ENCODE results near the gene KASH5.

Gene KASH5

DNA sequence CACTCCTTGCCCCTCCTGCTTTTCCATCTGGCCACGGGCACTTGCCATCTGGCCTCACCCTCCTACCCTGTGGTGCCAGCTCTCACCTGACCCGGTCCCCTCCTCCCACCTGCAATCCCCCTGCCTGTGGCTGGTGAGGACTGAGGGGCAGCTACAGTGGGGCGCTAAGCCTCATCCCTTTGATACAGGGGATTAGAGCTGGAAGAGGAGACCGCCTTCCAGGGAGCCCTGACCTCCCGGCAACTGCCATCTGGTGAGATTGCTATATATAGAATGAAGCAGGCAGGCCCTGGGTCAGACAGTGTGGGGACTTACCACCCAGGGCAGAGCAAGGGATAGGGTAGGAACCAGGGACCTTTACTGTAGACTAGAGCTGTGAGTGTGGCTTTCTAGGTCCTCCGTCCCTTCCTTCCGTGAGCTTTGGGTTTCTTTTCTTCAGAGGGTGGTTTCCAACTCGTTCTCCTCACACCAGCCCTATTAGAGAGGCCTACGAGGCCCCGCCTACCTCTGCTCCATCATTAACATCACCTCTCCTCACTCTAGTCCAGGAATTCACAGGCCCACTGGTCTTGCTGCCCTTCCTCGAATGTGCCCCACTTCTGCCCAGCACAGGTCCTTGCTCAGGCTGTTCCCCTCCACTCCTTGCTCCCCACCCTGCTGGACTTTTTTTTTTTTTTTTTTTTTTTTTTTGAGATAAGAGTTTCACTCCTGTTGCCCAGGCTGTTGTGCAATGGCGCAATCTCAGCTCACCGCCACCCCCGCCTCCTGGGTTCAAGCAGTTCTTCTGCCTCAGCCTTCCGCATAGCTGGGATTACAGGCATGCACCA lies 7.7 kb downstream of the KASH5 start:
- no peak for DNase-seq (ENCODE audit: extremely low read depth in 1 of 2, low read depth in 1 of 2)

DNA sequence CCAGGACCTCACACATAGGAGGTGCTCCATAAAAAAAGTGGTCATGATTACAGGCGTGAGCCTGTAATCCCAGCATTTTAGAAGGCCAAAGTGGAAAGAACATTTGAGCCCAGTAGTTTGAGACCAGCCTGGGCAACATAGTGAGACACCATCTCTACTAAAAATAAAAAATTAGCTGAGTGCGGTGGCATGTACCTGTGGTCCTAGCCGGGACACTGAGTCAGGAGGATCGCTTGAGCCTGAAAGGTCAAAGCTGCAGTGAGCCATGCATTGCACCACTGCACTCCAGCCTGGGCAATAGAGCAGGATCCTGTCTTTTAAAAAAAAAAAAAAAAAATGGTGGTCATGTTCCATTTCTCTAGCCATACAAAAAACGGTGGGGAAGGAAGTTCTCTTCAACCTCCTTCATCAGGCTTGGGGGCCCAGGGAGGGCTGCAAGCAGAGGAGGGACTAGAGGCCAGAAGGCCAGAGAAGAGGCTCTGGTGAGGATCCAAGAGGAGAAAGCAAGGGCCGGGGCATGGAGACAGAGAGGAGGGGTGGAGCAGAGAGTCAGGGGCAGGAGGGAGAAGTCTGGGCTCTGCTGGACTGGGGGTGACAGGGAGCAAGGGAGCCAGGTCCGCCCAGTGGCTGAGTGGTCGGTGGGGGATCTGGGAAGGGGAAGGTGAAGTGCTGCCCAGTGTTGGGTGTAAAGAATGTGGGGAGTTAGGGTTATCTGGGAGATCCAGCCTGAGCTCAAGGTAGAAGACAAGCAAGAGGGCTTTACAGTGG lies 8.9 kb downstream of the KASH5 start:
- no peak for DNase-seq (ENCODE audit: extremely low read depth in 1 of 2, low read depth in 1 of 2)

DNA sequence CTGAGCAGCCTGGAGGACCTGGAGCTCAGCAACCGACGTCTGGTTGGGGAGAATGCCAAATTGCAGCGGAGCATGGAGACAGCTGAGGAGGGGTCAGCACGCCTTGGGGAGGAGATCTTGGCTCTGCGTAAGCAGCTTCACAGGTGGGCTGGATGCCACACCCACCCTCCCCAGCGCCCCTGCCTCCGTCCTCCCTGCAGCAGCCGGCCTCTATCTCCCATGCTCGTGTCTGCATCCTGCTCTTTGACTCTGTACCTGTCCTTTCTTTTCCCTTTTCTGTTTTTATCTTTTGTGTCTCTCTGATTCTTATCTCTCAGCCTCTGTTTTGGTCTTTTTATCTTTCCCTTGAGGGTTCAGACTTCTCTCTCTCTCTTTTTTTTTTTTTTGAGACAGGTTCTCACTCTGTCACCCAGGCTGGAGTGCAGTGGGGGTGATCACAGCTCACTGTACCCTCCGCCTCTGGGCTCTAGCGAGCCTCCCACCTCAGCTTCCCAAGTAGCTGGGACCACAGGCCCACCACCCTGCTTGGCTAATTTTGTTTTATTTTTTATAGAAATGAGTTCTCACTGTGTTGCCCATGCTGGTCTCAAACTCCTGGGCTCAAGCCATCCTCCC lies 10.1 kb downstream of the KASH5 start:
- no peak for DNase-seq (ENCODE audit: extremely low read depth in 1 of 2, low read depth in 1 of 2)

DNA sequence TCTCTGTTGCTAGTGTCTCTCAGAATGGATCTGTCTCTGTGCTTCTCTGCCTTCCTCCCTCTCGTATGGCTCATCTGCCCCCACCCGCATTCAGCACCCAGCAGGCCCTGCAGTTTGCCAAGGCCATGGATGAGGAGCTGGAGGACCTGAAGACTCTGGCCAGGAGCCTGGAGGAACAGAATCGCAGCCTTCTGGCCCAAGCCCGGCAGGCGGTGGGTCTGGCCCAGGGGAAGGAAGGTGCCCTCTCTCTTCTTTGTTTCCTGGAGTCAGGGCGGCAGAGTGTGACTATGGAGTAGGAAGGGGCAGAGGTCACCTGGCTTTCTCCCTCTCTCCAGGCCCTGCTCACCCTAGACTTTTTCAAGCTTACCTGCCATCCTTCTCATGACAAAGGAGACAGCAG lies 10.9 kb downstream of the KASH5 start:
- no peak for DNase-seq (ENCODE audit: extremely low read depth in 1 of 2, low read depth in 1 of 2)

DNA sequence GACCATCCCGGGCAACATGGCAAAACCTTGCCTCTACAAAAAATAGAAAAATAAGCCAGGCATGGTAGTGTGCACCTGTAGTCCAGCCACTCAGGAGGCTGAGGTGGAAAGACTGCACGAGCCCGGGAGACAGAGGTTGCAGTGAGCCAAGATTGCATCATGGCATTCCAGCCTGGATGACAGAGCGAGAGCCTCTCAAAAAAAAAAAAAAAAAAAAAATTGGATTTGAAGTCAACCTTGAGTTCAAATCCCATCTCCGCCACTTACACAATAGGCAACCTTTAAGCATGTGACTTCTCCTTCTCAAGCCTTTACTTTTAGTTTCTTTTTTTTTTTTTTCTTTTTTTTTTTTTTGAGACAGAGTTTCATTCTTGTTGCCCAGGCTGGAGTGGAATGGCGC lies 12.0 kb downstream of the KASH5 start:
- no peak for DNase-seq (ENCODE audit: extremely low read depth in 1 of 2, low read depth in 1 of 2)

DNA sequence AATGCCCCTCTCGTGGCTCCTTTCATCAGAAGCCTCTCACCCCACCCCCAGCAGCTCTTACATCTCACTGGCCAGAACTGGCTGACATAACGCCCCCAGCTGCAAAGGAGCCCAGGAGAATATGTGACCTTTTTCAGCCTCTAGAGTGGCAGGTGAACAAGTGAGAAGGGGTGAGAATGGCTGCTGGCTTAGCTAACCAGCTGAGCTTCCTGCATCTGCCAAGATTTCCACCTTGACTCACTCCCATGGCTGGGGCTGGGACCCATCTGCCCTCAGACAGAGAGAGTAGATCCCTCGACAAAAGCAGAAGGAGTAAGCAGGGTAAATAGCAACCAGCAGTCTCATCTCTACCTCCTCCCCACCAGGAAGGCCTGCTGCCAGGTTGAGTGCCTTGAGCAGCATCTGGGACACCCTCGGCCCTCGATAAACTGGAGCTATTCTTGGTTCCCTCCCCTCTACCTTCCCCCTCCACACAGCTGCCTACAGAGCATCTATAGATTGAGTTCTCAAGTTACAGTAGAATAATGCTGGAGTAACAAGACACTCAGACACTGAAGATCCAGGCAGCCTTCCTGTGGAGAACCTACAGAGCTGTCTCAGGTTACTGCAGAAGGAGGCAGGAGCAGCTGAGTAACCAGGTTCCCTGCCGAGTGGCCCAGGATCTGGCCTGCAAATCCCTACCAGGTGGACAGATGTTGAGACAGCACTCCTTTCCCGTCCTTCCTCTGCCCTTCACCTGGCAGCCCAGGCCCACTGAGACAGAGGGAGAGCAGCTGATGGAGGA lies 15.5 kb downstream of the KASH5 start:
- DNase-seq (ENCODE audit: extremely low read depth in 1 of 2, low read depth in 1 of 2), result no peak

DNA sequence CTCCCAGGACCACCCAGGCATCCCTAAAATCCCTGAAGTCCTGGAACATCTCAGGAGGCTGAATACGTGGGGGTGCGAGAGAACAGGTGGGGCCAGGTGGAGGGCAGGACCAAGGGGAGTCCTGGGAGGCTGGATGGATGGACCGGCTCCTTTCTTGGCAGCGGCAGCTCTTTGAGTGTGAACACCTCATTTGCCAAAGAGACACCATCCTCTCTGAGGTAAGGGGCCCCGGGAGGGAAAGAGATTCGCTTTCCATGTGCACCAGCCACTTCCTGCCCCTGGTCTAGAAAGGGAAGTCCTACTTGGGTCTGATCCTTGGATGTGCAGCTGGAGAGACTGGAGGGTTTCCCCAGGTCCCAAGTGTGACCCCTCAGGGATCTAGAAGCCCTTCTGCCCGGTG lies 19.0 kb downstream of the KASH5 start:
- no peak for DNase-seq (ENCODE audit: extremely low read depth in 1 of 2, low read depth in 1 of 2)

DNA sequence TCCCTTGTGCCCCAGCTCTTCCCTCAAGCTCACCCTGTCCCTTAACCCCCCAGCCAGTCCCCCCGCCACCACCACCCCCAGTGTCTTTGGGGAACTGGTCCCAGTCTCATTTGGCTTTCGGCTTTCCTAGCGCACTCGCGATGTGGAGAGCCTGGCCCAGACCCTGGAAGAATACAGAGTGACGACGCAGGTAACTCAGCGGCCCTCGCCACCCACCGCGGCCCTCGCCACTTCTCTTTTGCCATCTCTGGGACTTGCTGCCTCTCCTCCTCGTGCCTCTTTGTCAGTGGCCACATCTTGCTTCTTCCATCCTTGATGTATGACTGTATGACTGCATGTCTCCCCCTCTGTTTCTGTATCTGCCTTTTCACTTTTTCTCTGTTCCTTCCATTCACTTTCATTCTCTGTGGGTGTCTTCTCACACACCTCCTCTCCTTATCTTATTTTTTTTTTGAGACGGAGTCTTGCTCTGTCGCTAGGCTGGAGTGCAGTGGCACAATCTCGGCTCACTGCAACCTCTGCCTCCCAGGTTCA lies 19.5 kb downstream of the KASH5 start:
- DNase-seq (ENCODE audit: extremely low read depth in 1 of 2, low read depth in 1 of 2), result no peak

DNA sequence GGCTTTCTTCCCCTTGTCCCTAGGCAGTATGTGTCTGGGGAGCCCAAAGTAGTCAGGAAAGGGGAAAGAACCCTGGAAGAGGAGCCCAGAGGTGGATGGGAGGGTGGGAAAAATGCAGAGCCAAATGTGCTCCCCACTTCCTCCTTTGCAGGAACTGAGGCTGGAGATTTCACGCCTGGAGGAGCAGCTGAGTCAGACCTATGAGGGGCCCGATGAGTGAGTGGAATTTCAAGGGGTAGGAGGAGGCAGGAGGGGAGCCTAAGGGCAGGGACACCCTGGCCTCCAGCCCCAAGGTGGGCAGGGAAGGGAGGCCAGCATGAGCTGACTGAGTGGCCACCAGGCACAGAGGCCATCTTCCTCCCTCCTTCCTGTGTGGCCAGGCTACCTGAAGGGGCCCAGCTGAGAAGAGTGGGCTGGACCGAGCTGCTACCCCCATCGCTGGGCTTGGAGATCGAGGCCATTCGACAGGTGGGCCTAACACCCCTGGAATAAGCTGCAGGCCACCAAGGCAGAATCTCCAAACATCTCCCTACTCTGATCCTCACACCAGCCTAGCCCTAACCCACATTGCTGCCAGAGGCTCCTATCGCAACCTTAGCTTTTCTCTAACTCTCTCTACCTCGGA lies 20.9 kb downstream of the KASH5 start:
- no peak for DNase-seq (ENCODE audit: extremely low read depth in 1 of 2, low read depth in 1 of 2)

DNA sequence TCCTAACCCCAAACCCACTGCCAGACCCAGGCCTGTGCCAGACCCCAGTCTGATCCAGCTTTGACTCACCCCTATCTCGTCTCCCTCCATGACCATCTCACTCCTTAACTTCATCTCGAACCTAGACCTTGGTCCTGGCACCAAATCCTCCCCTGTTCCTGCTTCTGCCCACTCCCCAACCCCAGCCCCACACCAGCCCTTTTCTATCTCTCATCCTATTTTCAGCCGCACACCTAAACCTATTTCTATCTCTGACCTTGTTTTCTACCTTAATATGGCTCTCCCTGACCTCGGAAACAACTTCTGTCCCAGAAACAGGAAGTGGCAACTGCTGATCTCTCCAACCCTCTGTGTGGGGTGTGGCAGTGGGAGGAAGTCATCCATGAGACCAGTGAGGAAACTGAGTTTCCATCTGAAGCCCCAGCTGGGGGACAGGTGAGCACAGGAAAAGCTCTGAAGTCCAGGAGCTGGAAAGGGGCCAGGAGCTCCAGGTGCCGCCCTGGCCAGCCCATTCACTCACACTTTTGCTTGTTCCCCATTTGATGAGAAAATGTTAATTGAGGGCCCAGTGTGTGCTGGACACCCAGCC lies 21.5 kb downstream of the KASH5 start:
- no peak for DNase-seq (ENCODE audit: extremely low read depth in 1 of 2, low read depth in 1 of 2)

DNA sequence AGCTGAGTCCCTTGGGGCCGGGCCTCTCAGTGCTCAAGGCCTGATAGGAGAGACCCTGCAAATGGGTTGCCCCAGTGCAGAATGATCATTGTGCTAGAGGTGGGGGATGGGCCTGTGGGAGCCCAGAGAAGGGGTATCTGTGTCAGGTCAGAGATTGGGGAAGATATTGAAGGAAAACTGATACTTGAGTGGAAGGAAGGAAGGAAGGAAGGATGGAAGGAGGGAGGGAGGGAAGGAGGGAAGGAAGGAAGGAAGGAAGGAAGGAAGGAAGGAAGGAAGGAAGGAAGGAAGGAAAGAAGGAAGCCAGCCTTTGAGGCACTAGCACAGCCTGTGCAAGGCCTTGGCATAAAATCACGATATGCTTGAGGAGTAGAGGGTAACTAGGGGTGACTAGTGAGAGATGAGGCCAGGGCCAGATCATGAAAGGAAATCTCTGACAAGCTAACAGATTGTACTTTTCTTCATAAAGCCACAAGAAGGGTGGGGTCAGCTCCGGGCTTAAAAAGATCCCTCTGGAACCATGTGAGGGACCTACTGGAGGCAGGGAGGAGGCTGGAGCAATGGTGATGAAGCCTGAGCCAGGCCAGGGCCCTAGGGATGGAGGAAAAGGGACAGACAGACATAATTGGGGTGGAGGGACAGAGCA lies 23.8 kb downstream of the KASH5 start:
- no peak for DNase-seq (ENCODE audit: extremely low read depth in 1 of 2, low read depth in 1 of 2)

DNA sequence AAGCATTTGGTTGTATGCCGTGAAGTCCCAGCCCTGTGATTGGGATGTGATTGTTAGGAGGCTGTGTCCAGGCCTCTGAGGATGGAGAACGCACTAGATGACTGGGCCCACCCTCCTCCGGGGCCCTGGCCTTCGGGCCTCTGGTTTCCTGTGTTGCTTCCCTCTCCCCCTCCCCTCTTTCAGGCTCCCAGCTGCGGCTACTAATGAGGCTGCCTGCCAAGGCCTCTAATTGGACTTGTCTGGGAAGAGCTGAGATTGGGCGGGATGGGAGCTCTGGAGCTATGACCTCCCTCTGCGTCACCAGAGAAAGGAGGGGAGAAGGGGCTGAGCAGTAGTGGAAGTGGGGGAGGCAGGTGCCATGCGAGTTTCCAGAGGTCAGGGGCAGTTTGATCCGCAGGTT lies 25.3 kb downstream of the KASH5 start:
- DNase-seq (ENCODE audit: extremely low read depth in 1 of 2, low read depth in 1 of 2), result no peak

DNA sequence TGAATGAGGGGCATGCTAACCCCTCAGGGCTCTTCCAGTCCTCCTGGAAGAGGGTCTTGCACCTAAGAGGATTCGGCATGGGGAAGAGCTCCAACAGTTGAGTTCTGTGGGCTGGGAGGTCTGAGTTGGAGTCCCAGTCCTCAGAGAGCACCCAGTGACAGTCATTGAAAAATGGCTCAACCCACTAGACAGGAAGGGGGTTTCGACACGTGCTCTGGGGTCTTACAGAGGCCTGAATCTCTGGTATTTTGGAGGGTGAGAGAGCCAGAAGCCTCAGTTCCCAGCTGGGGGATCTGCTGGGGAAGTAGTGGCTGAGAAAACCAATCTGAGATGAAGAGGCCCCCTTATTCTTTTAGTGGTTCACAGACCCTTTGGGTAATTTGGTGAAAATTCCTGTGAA lies 26.2 kb downstream of the KASH5 start:
- no peak for DNase-seq (ENCODE audit: extremely low read depth in 1 of 2, low read depth in 1 of 2)

DNA sequence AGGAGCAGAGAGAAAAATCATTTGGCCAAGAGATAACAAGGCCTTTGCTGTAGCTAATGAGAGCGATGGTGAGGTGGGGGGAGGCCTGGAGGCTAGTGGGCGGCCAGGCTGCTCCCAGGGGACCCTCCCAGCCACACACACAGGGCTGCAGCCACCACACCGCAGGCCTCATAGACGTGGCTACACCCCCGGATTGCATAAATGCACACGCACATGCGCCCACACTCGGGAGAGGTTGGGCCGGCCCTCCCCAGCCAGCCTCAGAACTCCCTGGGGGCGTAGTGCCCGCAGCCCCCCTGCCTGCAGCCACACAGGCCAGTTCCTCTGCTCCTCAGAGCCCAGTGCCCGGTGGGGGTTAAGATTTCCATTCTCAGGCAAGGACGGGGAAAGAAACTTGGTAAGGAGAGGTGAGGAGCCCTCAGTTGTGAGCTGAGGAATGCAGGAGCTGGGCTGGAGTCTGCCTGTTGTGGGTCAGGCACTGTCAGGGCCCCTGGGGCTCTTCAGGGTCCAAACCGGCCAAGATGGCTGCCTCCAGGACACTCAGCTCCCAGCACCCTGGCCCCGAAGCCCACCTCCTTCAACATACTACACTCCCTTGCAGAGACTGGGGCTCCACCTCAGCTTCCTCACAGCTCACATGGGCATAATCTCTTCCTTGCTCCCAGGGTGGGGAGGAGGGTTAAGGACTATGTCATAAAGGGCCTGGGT lies 27.2 kb downstream of the KASH5 start:
- DNase-seq (ENCODE audit: extremely low read depth in 1 of 2, low read depth in 1 of 2), result no peak

DNA sequence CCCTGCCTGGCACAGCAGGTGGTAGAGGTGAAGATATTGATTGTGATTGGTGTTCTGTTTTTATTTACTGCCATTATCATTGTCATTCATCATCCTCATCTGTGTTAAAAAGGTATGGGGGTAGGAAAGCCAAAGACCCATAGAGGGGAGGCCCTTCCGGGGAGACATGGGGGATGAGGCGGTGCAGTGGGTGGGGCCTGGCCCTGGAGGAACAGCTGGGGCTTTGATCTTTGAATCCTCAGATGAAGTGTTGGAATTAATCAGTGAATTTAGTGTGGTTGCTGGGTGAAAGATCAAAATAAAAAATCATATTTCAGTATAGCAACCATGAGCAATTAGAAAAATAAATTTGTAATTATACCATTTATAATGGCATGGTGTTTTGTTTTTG lies 27.8 kb downstream of the KASH5 start:
- no peak for DNase-seq (ENCODE audit: extremely low read depth in 1 of 2, low read depth in 1 of 2)

DNA sequence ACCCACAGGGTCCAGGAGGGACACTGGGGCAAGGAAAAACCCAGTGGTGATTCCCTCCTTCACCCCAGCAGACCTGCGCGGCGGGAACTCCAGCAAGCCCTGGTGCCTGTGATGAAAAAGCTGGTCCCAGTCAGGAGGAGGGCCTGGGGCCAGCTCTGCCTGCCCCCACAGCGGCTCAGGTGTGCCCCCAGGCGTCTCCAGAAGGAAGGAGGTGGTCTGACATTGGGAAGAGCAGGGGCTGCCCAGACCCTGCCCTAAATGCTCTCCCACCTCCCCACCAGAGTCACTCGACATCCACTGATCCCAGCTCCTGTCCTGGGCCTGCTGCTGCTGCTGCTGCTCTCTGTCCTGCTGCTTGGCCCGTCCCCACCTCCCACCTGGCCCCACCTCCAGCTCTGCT lies 29.0 kb downstream of the KASH5 start:
- DNase-seq (ENCODE audit: extremely low read depth in 1 of 2, low read depth in 1 of 2), result no peak

DNA sequence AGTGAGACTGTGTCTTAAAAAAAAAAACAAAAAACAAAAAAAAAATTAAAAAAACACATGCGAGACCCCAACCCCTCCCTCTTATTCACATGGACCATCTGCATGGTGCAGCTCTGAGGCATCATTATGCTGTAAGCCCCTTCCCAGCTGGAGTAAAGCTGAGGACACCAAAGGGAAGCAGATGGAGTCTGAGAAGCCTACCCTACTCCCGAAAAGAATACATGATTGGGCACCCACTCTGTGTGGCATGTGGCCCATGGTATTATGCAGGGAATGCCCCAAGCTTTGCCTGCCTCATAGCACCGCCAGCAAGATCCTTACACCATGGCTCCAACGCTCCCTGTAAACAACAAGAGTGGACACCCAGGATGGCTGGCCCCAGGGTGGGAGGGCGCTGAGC lies 30.5 kb downstream of the KASH5 start:
- no peak for DNase-seq (ENCODE audit: extremely low read depth in 1 of 2, low read depth in 1 of 2)

DNA sequence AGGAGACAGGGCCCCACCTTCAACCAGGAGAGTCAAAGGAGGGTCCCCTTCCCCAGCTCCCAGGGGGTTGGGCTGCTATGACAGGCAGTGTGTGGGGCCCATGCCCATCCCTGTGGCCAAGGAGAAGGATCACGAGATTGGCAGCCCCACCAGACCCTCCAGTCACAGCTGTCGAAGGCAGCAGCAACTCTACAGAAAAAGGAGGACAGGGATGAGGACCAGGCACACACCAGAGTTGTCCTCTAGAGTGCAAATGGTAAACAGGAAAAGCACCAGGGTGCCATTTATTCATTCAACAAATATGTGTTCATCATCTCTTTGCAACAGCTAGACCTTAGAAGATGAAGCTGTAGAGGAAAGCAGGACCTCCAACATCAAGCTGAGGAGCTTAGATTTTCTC lies 31.1 kb downstream of the KASH5 start:
- DNase-seq (ENCODE audit: extremely low read depth in 1 of 2, low read depth in 1 of 2), result no peak

DNA sequence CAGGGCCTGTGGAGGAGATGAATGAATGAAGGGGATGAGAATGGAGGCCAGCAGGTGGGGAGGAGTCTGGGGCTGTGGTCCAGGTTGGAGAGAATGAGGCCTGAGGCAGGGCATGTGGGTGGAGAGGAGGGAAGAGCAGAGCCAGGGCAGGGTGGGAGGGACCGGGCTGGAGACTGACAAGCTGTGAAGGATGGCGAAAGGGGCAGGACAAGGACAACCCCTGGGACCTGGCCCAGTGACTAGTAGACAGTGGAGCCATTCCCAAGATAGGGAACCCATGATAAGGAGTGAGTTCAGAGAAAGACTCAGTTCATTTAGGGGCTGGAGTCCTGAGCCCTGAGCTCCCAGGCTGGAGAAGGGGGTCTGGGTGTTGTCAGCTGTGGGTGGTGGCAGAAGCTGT lies 32.2 kb downstream of the KASH5 start:
- no peak for DNase-seq (ENCODE audit: extremely low read depth in 1 of 2, low read depth in 1 of 2)
